H7 (cell line): Measurements from ENCODE around the gene MYCL. TPM values are rescaled to one million over a fixed set of nuclear protein-coding genes. Genes with fewer than 3 reads are reported as not detected.

ENCODE experiments used
- DNase-seq: peaks from one replicate; pipeline ENCODE4 v3.0.0; 2012
- H3K27me3 ChIP-seq: 2 replicates; pipeline ENCODE4 v1.6.0; 2011; ENCODE audit warnings: mild to moderate bottlenecking, low read length; ENCODE audit not compliant: control insufficient read depth, insufficient read depth
- H3K36me3 ChIP-seq: replicated peaks from 2 replicates; pipeline ENCODE4 v1.5.1; 2011; ENCODE audit warnings: low read length; ENCODE audit not compliant: control insufficient read depth, insufficient read depth
- H3K4me3 ChIP-seq: 2 replicates; pipeline ENCODE4 v1.5.1; 2011; ENCODE audit warnings: low read depth, mild to moderate bottlenecking, control low read depth, low read length, moderate library complexity; ENCODE audit not compliant: insufficient read depth
- total RNA-seq: library from RNA; depleted of rRNA; stranded (reverse); fragments of >200 nt; shearing (Covaris generic); gene quantifications from 2 replicates; pipeline ENCODE4 v1.2.3, GENCODE V29; 2014

Gene MYCL
- total RNA-seq, 1 experiment from 2014 or later, result 49.0 TPM

DNA sequence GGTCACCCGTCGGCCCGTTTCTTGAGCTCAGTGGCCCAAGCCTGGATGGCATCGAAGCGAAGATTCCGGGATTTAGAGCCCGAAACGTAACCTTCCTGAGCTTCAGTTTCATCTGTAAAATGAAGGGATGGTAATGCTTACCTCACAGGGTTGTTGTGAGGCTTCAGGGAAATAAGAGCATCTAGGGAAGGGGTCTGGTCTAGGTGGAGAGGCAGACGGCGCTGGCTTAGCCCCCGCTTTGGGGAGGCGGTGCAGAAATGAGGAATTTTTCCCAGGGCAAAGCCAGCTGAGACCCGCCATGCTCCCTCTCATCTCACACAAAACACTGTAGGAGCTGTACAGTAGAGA lies 717 bp upstream of the MYCL start:
- DNase-seq, result no peak
- H3K36me3 ChIP-seq, result no peaks in the 10 kb centered on the region
- peaks cover 31% of the 10 kb centered on the region for H3K27me3 ChIP-seq
- peak overlapping the region; percentile 89 for H3K4me3 ChIP-seq

DNA sequence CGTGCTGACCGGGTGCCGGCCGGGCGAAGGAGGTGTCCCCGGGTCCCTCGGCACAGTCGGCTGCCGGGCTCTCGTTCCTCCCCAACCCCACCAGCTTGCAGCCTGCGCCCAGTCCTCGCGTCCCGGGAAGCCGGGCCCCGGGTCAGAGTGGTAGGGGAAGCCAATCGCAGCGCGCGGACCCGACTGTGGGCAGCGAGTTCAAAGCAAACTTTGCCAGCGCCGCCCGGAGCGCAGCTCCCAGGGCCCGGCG lies 328 bp downstream of the MYCL start:
- DNase-seq, result no peak
- peaks cover 31% of the 10 kb centered on the region for H3K27me3 ChIP-seq

DNA sequence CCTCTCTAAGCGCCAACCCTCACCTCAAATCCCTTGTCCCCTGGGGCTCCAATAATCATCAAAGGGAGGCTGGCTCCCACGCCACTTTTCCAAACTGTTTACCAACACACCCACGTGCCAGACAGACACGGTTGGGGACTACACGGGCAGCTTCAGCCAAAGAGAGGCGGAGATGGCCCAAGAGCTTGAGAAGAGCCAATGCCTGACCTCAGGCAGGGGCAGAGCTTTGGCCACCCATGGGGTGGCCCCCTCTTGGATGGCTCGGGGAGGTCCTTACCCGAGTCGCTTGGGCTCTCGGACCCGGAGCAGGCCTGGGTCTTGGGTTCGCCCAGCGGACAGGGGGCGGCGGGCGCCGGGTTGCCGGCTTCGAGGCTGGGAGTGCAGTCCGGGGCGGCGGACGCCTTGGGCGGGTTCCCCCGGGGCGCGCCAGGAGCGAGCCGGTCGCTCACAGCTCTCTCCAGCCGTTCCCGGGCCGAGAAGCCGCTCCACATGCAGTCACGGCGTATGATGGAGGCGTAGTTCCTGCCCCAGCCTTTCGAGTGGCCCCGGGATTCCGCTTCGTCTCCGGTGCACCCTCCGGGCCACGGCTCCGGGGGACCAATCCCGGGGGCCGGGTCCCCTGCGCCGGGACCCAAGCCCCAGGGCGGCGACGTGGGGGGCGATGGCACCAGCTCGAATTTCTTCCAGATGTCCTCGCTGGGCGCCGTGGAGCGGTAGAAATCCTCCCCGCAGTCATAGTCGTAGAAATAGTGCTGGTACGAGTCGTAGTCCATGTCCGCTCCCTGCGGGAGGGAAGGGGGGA lies 854 bp downstream of the MYCL start:
- H3K4me3 ChIP-seq, result peak overlapping the region; percentile 89
- peaks cover 31% of the 10 kb centered on the region for H3K27me3 ChIP-seq
- 0 out of 2 replicates have a peak, but pooled peaks cover 1% of the 10 kb centered on the region for H3K36me3 ChIP-seq
- DNase-seq, result peak; percentile 62

More for the DNA sequence above, 328 bp downstream of the MYCL start:
- Histone ChIP-seq H3K4me3 (peak overlapping the region; percentile 89), H3K36me3 (0 out of 2 replicates have a peak, but pooled peaks cover 1% of the 10 kb centered on the region)

- Histone ChIP-seq H3K36me3 (0 out of 2 replicates have a peak, but pooled peaks cover 1% of the 10 kb centered on the region), H3K27me3 (peaks cover 31% of the 10 kb centered on the region), H3K4me3 (peak overlapping the region; percentile 89)
- DNase-seq, result no peak
These were observed 1.8 kb downstream of the MYCL start for GRCh38 chr1:39899611-39900538.

DNA sequence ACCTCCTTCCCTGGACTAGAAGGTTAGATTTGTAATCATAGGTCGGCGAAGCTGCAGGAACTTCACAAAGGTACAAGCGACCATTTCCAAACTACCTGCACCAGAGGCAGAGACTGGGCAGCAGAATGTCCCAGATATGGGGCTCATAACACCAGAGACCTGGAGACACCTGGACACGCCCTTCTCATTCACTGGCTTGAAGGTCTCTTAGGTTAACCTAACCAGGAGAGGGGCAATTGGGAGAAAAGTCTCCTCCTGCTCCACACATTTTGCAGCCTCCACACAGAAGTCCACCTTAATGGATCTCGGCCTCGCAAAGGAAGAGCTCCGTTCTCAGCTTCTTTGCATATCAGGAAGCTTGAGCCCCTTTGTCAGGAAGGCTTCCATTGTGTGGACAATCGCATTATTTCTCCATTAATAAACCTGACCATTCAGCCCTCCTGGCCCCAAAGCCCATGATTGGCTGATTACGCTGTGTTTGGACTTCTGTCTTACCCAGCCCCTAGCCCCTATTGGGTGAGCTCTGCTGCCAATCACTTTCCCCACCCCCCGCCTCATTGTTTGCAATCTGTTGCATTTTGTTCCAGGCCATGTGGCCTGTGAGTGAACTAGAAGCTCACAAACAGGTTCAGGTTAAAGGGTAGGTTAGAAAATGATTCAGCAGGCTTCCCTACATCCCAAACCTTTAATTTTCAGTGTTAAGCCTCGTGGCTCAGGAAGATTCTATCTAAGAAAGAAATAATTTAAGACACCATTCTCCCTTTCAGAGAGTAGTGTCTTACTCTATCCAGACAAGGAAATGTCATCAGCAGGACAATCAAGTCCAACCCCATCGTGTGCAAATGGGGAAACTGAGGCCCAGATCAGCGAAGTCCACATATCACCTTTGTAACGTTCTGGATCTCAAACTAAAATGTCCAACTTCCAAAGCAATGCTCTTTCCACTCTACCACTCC lies 2.8 kb downstream of the MYCL start:
- Histone ChIP-seq H3K4me3 (peak overlapping the region; percentile 6), H3K36me3 (0 out of 2 replicates have a peak, but pooled peaks cover 1% of the 10 kb centered on the region), H3K27me3 (peaks cover 29% of the 10 kb centered on the region)
- DNase-seq, result peak; percentile 96

DNA sequence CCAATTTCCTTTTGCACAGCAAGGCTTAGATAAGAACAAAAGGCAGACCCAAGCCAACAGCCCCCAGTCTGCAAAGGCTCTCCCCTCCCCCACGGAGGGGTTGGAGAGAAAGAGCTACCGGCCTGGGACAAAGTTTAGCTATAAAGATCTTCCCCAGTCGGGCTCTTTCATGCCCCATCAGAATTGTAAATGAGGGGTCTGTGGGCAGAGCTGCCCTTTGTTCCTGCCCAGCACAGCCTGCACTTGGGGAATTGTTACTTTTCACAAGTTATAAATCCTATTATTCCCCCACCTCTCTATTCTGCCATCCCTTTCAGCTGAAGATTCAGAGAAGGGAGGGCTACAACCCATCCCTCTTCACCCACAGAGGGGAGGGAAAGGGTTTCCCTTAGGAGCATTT lies 3.5 kb downstream of the MYCL start:
- Histone ChIP-seq H3K4me3 (peak overlapping the region; percentile 6; the same call in 1 of the 2 replicates), H3K27me3 (peaks cover 25% of the 10 kb centered on the region), H3K36me3 (0 out of 2 replicates have a peak, but pooled peaks cover 1% of the 10 kb centered on the region)
- DNase-seq, result peak; percentile 68

- peak; percentile 23 for DNase-seq
- no peak overlapping the region for H3K4me3 ChIP-seq
These were observed 4.6 kb downstream of the MYCL start for GRCh38 chr1:39896909-39897685.

DNA sequence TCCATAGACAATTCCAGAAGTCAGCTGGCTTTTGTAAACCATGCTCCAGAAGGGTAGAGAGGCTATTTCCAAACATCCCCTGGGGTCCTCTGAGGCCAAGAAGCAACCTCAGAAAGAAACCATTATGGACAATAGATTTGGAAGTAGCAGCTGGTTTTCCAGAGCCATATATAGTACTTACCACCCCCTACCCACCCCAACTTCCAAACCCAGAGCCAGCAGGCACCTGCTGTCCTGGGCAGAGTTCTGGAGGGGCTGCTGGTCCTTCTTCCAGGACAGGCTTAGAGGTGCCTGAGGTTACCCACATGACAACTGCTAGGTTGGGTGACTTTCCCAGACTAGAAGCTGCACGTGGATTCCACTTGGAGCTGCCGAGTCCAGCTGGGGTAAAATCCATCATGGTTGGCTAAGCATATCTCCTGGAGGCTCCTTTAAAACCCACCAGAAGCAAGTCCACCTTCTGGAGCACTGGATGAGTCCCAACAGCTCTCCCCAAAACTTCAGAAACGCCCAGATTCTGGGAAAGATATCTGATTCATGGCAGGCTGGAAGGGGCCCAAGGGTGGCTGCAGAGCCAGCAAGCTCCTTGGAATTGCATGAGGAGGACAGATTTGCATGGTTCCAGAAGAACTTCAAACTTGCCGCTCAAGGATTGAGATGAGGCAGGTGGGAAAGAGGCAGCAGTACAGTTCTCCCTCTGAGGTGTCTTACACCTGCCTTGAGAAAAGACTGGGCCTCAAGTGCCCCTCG lies 5.8 kb downstream of the MYCL start:
- H3K27me3 ChIP-seq, result peaks cover 10% of the 10 kb centered on the region
- H3K4me3 ChIP-seq, result no peak overlapping the region
- 0 out of 2 replicates have a peak, but pooled peaks cover 1% of the 10 kb centered on the region for H3K36me3 ChIP-seq
- DNase-seq, result no peak

More at GRCh38 chr1:39896909-39897685, 4.6 kb downstream of the MYCL start:
- peaks cover 16% of the 10 kb centered on the region for H3K27me3 ChIP-seq
- H3K36me3 ChIP-seq, result 0 out of 2 replicates have a peak, but pooled peaks cover 1% of the 10 kb centered on the region

DNA sequence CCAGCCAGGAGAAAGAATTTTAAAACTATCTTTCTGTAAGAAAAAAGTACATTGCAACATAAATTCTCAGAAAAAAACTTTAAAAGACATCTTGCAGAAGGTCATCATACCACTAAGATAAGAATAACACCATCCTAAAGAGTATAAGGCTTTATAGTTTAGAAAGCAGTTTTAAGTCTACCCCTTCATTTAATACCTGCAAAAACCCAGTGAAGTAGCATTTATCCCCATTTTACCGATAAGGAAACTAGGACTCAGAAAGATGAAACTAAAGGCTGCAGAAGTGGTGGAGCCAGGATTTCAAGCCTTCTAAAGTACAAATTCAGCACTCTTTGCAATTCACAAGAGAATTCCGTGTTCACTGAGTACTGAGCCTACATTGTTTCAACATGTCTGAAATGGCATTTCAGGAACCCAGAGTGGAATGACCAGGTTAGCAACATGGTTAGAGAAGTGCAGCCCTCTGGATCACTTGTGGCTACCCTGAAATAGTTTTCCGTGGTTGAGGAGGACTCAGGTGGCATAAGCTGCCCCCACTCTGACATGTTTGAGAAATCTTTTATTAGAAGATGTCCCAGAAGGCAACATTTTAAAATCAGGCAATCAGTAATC lies 6.7 kb downstream of the MYCL start:
- H3K36me3 ChIP-seq, result 0 out of 2 replicates have a peak, but pooled peaks cover 1% of the 10 kb centered on the region
- no peak for DNase-seq
- no peak overlapping the region for H3K4me3 ChIP-seq
- peaks cover 1% of the 10 kb centered on the region for H3K27me3 ChIP-seq

DNA sequence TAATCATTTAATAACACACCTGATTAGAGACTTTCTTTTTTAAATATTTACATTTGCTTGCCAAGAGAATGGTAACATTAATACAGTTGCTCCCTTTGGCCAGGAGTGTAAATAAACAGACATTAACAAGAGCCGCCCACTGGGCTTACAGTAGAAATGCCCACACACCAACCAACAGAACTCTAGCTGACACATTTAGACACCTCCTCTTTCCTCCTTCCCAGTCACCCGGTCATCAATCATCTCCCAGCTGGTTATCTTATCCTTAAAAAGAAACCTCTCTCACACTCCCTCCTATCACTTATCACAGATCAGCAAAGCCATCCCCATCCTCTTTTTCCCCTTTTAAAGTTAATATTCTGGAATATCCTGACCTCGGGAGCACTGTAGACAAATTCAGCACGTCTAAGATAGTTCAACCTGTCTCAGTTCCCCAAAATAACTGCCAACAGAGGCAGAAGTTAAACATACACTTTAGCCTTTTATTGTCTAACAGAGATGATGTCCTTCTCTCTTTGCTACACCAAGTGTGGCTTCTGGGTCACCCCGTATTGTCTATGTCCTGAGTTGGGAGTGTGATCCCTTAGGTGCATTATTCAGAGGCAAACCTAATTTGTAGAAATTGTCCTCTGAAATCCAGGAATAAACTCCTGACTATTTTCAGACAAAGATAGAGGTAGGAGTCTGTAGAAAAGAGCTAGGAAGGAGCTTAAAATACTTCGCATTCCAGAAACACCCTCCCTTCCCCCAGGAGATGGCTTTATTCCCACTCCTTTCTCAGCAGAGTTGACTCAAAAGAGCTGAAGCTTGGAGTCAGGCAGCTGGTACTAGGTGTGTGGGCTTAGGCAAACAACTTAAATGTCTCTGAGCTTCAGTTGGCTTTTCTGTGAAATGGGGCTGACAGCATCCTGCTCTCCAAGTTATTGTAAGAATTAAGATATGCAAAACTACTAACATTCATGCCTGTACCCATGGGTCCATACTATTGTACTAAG lies 8.8 kb downstream of the MYCL start:
- H3K36me3 ChIP-seq, result 0 out of 2 replicates have a peak, but pooled peaks cover 1% of the 10 kb centered on the region
- no peaks in the 10 kb centered on the region for H3K27me3 ChIP-seq
- peak; percentile 80 for DNase-seq
- H3K4me3 ChIP-seq, result no peak overlapping the region

DNA sequence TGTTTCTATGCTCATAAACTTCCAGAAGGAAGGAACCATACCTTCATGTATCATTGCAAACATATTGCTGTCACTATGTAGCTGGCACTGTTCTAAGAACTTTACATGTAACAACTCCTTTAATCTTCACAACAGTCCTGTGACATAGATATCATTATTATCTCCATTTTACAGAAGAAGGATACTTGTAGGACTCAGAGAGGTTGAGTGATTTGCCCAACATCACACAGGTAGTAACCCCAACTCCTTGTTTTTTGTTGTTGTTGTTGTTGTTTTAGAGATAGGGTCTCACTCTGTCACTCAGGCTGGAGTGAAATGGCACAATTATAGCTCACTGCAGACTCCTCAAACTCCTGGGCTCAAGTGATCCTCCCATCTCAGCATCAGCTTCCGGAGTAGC lies 10.8 kb downstream of the MYCL start:
- no peaks in the 10 kb centered on the region for H3K27me3 ChIP-seq

DNA sequence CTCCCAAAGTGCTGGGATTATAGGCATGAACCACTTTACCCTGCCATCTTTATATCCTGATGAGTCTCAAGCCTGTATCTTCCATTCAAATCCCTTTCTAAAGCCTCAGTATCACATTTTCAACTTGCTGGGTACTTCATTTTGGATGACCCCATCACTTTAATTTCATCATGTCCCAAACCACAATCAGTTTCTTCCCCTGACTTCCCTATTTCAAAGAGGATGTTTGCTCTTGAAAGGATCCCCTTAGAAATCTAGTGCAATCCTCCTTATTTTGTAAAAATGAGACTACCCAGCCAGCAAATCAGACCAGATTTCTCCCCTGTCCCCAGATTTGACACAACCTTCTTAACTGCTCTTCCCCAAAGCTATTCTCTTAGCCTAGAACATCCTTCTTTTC lies 11.4 kb downstream of the MYCL start:
- DNase-seq, result no peak
- H3K36me3 ChIP-seq, result no peaks in the 10 kb centered on the region

More for the DNA sequence above, 10.8 kb downstream of the MYCL start:
- Histone ChIP-seq H3K36me3 (no peaks in the 10 kb centered on the region), H3K4me3 (no peak overlapping the region)
- DNase-seq, result no peak

More for the DNA sequence above, 11.4 kb downstream of the MYCL start:
- Histone ChIP-seq H3K27me3 (no peaks in the 10 kb centered on the region), H3K4me3 (no peak overlapping the region)
